DMS 273 (cell line): ENCODE data around the gene DRC7.

Experiments used
- DNase-seq: peaks from one replicate; lab custom pipeline; 2025; ENCODE audit not compliant: unreplicated experiment; lab: John Stamatoyannopoulos, UW

Gene DRC7, protein sequence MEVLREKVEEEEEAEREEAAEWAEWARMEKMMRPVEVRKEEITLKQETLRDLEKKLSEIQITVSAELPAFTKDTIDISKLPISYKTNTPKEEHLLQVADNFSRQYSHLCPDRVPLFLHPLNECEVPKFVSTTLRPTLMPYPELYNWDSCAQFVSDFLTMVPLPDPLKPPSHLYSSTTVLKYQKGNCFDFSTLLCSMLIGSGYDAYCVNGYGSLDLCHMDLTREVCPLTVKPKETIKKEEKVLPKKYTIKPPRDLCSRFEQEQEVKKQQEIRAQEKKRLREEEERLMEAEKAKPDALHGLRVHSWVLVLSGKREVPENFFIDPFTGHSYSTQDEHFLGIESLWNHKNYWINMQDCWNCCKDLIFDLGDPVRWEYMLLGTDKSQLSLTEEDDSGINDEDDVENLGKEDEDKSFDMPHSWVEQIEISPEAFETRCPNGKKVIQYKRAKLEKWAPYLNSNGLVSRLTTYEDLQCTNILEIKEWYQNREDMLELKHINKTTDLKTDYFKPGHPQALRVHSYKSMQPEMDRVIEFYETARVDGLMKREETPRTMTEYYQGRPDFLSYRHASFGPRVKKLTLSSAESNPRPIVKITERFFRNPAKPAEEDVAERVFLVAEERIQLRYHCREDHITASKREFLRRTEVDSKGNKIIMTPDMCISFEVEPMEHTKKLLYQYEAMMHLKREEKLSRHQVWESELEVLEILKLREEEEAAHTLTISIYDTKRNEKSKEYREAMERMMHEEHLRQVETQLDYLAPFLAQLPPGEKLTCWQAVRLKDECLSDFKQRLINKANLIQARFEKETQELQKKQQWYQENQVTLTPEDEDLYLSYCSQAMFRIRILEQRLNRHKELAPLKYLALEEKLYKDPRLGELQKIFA

DNA sequence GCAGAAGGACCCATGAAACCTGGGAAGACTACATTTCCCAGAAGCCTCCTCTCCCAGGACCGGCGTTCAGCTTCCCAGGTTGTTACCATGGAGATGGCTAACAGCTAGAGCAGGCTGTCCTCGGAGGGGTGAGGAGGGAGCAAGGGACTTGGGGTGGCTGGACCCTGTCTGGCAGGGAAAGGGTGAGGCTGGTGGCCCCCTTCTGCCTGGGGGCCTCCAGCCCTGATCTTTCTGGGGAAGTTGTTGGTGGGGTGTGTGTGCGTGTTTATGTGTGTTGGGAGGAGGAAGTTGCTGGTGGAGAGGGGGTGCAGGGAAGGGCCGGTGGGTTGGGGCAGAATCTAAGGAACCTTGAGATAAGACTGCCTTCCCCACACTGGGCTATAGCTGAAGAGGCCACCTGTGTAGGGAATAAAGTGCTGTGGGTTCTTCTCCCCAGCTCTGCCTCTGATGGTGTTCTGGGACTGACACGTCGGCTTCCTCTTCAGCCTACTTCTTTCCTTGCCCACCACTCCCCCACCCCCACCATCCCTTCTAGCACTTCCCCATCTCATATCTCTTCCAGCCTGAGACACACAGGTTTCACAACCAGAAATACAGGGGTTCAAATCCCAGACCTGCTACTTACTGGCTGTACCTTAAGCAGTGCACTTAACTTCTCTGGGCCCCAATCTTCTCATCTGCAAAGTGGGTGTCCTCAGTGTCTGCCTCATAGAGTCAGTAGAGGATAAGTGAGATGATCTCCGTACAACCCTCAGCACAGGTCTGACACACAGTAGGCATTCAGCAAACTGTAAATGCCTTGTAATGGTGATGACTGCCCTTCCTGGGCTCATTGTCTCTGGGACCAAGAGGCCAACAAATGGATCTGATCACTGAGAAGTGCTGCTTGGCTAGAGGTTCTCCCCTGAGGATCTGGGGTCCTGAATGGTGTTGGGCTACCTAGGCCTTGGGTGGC lies at the start of gene DRC7:
Gene DRC7, plus strand, starts transcription at position 82 of the 955 bp plus-strand sequence. CDS start 3,144 bp downstream, outside the sequence.
- DNase-seq = peak; percentile 89

DNA sequence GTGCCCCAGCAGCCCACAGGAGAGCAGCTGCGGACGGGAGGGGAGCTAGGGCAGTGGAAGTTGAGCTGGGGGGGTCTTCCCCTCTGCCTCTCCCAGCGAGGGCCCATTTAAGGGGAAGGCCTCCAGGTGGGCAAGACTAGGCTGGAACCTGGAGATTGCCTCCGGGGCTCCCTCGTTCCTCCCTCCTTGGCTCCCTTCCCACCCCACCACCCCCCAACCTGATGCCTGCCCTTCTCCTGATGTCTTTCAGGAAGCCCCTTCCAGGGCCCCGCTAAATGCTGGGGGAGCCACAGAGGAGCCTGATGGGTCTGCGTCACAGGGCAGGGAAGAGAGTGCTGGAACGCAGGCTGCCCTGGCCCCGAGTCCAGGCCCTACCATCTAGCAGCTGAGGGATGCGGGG lies 49.4 kb upstream of the DRC7 start:
- no peak for DNase-seq

DNA sequence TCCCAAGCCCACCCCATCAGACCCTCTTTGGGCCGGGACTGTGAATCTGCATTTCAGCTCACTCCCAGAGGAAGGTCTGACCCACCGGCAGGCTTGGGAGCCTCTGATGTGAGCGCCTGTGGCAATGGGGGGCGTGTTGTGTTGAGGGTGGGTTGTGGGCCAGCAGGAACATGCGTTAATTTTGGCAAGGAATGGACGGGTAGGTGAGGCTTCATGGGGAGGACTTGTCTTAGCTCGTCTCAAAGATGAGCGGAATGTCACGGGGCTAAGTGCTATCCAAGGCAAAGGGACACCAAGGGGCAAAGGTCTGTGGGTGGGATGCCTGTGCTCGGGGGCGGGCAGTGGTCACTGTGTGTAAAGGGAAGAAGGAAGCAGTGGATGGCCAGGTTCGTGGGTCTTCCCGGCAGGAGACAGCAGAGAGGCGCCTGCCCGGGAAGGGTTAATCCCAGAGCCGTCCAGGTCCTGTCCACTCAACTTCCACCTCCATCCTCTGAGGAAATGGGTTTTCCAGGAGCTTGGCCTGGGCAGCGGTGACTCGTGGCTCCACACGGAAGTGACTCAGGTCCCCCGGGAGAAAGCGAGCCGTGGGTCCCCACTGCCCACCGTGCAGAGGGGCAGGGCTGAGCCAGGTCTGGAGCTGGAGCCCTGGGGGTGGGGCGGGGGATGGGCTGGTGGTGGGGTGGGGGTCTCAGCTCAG lies 48.8 kb upstream of the DRC7 start:
- no peak for DNase-seq

DNA sequence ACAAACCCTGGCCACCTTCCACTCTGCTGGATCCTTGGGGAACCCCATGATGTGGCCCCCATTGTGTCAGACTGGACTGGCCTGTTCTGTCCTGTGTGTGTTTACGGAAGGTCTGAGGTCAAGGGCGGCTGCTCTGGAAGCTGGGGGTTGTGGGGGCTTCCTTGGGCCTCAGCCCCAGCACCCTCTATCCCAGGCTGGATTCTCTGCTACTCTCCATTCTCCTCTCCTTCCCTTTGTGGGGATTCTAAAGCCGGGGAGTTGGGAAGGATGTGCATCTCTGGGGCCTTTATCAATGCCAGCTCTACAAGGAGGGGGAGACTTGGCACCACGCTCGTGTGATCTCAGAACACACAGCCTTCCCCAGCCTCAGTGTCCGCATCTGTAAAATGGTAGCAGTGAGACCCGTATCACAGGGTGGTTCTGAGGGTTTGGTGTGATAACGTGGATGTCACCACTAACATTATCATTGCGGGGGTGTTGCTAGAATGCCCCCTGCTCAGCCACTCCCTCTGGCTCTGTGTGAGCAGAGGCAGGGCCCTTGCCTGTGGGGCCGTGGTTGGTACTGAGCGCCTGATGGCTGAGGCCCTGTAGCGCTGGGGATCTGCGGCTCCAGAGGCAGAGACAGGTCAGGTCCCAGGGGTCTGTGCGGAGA lies 48.1 kb upstream of the DRC7 start:
- no peak for DNase-seq

DNA sequence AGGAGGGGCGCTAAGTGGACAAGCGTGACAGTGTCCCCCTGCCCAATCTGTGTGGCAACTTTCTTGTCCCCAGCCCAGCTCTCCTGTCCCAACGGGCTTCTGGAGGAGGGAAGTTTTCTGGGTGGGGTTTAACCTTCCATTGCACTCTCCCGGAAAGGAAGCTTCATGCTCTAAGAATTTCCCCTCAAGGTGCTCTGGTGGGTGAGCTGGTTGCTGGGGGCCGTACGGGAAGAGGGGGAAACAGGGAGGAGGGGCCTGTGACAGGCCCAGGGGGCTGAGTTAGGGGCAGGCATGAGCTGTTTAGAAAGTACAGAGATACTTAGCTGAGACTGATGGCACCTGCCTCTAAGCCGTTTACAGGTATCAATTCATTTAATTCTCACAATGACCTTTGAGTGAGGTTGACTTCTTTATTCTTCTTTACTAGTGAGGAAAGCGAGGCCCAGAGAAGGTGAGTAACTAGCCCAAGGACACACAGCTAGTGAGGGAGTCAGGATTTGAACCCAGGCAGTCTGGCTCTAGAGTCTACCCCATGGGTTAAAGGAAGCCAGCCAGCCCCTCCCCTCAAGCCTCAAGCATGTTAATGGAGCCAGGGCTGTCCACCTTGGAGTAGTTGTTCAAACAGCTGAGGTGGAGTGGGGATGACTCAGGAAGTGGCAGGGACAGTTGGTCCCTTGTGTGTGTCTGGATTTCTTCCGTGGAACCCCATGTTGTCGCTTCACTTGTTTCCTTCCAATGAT lies 47.3 kb upstream of the DRC7 start:
- no peak for DNase-seq

DNA sequence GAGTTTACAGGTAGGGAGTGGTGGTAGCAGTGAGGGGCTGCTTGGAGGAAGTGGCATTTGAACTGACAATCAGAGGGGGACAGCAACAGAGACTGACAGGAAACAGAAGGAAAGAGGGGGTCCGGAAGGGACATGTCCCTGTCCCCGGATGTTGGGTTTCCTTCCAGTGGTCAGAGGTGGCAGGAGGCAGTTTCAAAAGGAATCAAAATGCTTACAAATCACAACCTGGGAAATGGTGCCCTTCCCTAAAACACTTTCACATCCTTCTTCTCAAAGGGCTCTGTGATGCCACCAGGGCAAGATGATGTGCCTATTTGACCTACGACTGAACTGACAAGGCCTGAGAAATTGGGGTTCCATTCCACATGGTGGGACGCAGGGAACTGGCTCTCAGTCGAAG lies 46.5 kb upstream of the DRC7 start:
- DNase-seq = no peak

DNA sequence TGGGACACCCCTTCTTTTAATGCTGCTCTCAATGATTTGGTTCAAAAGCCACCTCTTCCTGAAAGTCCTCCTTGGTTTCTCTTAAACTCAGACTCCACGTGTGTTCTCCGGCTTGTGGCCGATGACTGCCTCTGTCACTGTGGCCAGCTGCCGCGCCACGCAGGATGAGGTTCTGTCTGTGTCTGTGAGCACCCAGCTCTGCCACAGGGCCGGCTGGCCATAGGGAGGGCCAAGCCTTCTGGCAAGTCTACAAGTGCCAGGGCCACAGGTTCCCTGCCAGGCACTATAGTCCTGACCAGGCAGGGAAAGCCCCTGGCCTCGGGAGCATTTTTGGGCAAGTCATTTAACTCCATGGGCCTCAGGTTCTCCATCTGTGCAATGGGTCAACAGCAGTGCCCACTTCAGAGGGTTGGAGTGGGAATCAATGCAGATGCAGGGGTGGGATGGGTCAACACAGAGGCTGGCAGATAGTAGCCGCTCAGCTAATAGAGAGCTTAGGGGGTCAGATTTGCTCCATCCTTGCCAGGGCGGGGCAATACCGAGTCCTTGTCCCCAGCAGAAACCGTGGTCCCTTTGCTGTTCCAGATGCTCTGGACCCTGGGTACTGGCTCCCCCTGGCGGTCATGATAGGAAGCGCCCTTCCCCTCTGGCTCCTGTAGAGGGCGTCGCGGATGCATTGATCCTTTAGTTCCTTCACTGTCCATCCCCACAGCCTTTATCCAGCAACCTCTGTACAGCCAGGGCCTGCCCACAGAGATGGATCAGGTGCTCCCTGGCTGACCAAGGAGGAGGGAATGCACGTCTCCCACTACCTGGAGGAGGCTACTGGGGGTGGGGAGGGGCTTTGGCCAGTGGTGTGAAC lies 45.8 kb upstream of the DRC7 start:
- peak; percentile 90 for DNase-seq

DNA sequence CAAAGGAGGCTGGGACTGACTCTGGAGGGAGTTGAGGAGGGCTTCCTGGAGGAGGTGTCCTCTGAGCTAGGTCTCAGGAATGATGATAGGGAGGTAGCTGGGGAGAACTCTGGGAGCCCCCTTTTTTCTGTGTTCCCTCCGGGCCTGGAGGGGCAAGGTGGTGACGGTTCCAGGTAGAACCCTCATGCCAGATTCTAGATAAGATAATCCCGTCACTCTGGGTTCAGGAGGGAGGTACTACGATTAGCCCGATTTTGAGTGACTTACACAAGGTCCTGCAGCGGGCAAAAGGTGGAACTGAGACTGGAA lies 45.2 kb upstream of the DRC7 start:
- no peak for DNase-seq

DNA sequence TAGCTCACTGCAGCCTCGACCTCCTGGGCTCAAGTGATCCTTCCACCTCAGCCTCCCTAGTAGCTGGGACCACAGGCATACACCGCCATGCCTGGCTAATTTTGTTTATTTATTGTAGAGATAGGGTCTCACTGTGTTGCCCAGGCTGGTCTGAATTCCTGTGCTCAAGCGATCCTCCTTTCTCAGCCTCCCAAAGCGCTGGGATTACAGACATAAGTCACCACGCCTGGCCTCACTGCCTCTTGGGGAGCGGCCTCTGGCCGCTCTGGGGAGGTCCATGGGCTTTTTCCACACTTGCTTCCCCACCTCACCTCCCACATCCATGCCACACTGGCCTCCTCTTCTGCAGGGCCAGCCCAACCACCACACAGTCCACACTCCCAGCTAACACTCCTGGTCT lies 44.8 kb upstream of the DRC7 start:
- no peak for DNase-seq

DNA sequence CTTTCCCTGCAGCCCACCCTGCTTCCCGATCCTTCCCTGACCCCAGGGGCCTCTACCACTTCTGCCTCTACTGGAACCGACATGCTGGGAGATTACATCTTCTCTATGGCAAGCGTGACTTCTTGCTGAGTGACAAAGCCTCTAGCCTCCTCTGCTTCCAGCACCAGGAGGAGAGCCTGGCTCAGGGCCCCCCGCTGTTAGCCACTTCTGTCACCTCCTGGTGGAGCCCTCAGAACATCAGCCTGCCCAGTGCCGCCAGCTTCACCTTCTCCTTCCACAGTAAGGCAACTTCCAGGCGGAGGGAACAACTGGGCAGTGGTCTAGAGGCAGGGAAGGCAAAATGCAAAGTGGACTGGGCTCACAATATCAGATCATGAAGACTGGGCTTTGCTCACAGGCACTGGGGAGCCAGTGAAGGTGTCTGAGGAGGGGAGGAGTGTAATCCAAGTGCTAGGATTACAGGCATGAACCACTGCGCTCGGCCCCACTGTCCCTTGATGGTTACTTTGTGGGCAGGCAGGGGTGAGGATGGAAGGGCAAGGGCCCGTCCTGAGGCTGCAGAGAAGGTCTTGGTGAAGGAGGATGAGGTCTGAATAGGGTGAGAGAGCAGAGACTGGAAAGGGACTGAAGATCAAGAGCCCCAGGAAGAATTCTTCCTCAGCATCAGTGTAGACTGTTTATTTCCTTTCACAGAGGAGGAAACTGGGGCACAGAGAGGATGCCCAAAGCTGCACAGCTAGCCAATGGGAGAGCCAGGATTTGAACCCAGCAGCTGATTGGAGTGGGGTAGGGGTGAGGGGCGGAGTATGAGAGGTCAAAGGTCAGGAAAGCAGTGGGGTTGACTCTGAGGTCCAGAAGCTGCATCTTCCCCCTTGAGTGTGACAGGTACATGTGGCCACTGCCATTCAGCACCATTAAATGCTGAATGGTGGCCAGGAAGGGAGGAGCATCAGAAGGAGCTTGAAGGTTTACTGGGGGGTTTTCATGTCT lies 43.0 kb upstream of the DRC7 start:
- peak; percentile 42 for DNase-seq

DNA sequence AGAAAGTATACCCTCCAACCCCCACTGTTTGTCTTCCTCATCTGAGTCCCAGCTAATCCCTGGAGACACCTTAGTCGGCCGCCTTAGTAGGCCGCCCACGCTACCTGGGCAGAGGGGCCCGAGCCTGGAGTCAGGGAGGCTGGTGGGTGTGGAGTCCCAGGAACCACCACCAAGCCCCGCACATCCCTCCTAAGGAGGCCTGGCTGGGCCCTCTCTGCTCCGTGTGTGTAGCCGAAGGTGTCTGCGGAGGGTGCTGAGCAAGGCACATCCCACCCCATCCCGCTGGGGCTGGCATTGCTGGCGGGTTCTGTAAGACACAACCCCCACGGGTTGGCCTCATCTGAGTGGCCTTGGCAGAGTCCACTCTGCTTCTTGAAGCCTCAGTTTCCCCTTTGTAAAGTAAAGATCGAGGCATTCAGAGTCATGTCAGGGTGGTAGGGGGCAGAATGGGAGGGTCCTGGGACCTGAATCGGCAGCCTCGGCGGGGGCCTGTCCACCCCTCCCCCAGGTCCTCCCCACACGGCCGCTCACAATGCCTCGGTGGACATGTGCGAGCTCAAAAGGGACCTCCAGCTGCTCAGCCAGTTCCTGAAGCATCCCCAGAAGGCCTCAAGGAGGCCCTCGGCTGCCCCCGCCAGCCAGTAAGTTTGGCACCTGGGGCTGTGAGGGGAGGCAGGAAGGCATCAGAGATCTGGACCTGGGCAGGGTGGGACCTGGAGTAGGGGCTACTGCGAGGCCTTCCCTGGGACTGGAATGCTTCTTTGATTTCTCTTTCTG lies 41.7 kb upstream of the DRC7 start:
- no peak for DNase-seq

DNA sequence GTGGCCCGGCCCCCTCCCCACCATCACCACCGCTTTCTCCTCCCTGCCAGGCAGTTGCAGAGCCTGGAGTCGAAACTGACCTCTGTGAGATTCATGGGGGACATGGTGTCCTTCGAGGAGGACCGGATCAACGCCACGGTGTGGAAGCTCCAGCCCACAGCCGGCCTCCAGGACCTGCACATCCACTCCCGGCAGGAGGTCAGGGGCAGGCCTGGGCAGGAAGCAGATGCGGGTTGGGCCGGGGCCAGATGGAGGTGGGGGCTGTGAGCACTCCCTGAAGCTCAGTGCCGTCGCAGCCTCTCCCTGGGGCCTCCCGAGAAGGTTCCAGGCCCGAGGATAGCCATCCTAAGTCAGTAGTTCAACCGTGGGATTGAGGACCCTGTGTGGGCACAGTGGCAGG lies 40.7 kb upstream of the DRC7 start:
- peak; percentile 78 for DNase-seq

DNA sequence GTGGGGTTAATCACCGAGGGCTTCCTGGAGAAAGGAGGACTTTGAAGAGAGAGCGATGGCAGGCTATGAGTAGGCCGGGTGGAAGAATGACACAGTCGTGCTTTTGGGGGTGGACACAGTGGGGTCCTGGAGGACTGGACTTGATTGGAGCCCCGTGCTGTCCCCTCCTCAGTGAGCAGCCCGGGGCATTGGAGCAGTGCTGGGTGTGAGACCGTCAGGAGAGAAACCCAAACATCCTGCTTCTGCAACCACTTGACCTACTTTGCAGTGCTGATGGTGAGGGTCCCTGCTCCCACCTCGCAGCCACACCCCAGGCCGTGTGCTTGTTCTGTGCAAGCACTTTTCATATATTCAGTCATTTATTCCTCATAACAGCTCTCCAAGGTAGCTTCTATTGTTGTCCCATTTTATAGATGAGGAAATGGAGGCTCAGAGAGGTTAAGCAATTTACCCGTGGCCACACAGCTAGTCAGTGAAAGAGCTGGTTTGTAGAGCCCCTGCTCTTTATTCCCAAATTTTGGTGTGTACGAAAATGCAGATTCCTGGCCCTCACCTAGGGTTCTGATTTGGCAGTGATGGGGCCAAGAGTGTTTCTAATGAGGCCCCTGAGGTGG lies 38.2 kb upstream of the DRC7 start:
- no peak for DNase-seq

DNA sequence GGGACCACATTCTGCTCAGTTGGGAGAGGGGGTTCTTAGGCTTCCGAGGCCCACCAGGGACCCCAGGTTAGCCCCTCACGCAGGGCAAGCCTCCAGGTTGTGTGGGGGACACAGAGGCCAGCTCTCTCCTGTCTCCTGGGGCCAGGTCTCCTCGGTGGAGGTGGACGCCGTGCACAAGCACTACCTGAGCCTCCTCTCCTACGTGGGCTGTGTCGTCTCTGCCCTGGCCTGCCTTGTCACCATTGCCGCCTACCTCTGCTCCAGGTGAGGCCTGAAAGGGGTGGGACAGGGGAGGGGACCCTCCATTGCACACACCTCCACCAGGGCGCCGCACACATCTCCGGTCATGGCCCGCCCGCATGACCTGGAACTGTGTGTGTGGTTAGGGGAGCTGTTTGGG lies 37.4 kb upstream of the DRC7 start:
- DNase-seq = no peak

DNA sequence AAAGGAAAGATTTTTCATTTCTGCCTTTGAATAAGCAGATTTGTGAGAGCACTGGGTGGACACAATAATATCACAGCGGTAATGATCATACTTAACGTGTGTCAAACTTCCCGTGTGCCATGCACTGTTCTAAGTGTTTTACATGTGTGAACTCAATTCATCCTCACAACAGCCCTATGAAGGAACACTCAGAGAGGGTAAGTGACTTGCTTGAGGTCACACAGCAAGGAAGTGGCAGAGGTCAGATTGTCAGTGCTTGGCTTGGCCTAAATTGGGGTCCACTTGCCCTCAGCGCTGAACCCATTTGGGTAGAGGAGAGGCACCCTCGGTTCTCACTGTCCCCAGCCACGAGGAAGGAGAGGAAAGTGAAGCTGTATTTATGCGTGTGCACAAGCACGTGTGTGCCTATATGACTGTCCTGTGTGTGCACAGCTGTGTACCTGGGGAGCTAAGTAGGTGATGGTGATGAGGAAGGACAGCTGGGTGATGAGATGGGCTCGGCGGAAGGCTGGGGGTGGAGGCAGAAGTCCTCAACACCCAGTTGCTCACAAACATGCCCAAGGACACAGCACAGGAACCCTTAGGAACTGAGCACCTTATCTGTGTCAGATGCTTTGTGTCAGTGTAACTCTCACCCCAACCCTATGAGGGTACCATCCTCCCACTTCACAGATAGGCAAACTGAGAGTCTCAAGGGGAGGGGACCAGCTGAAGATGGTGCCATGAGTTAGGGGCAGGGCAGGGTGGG lies 36.3 kb upstream of the DRC7 start:
- no peak for DNase-seq
